GM19397 (cell line): ENCODE results near the gene SLC1A7.

Experiments
- ATAC-seq: cut with Tn5 transposase; IDR thresholded peaks from one replicate; pipeline ENCODE4 v1.9.1; 2021; ENCODE audit warnings: mild to moderate bottlenecking, moderate library complexity; ENCODE audit not compliant: unreplicated experiment

The SLC1A7 gene

DNA sequence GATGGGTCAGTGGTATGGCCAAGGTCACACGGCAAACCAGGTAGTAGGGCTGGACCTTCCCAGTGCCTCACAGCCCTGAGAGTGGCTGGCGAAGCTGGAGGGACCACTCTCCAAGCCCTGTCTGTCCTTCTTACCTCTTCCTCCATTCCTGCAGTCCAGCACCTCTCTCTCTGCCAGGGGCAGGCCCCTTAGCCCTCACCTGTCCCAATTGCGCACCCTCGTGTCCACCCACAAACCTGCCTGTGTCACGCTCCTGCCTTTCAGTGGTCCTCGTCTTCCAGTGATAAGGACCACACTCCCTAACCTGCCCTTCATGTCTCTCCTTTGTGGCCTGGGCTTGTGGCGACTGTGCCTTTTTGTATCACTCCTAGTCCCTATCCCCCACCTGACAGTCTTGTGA, 77.0 kb downstream of the SLC1A7 start:
- ATAC-seq, result no peak

DNA sequence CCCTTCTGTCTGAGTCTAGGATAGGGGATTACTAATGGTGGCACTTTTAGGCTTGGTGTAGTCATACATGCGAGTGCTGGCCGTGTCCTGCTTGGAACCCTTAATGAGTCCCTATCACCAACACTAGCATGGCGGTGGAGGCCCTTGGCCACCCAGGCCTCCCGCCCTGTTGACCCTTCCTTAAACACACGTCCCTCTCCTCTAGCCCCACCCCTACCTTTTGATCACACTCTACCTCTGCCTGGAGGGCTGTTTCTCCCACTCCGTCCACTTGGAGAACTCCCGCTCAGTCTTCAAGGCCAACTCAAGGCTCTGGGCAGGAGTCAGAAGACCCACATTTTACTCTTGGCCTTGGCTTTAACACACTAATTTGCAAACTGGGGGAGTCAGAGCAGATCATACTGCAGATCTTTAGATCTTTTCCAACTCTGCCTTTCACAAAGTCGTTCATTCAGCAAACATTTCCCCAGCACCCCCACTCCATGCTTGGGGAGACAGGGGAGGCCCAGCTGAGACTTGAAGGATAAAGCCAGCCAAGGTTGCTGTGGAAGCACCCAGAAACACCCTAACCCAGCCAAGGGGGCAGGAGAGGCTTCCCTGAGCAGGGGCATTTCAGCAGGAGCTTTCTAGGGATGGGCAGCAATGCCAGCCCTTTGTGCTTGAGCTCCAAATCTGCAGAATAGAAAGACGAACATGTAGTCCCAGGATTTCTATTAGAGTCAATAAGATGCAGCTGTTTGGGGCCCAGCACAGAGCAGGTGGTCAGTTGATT, 78.5 kb downstream of the SLC1A7 start:
- ATAC-seq, result no peak

DNA sequence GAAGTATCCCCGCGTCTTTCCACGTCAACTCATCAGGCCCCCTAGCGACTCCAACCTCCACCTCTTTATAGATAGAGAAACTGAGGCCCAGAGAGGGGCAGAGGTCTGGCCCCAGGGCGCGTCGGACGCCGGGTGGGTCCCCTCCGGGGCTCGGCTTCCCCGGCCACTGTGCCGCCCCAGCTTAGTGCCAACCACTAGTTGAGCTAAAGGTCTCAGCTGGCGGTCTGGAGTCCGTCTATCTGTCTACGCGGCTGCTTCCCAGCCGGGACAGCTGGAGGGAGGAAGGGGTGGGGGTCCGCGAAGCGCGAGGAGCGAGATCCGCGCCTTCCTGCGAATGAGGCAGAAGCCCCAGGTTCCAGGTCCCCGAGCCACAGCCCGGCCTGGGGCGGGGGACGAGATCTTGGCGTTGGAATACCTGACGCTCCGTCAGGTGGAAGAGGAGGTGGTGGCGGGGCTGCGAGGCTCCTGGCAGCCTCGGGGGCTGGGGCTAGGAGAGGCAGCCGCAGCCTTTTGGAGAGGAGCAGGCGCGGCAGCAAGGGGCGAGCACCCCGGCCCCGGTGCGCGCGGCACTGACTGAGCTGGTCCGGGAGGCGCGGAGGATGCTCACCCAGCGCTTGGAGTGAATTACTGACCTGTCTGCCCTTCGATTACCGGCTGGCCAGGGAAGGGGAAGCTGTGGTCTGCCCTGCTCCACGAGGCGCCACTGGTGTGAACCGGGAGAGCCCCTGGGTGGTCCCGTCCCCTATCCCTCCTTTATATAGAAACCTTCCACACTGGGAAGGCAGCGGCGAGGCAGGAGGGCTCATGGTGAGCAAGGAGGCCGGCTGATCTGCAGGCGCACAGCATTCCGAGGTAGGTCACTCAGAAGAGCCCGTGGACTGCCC, 79.5 kb downstream of the SLC1A7 start:
- ATAC-seq, result no peak

DNA sequence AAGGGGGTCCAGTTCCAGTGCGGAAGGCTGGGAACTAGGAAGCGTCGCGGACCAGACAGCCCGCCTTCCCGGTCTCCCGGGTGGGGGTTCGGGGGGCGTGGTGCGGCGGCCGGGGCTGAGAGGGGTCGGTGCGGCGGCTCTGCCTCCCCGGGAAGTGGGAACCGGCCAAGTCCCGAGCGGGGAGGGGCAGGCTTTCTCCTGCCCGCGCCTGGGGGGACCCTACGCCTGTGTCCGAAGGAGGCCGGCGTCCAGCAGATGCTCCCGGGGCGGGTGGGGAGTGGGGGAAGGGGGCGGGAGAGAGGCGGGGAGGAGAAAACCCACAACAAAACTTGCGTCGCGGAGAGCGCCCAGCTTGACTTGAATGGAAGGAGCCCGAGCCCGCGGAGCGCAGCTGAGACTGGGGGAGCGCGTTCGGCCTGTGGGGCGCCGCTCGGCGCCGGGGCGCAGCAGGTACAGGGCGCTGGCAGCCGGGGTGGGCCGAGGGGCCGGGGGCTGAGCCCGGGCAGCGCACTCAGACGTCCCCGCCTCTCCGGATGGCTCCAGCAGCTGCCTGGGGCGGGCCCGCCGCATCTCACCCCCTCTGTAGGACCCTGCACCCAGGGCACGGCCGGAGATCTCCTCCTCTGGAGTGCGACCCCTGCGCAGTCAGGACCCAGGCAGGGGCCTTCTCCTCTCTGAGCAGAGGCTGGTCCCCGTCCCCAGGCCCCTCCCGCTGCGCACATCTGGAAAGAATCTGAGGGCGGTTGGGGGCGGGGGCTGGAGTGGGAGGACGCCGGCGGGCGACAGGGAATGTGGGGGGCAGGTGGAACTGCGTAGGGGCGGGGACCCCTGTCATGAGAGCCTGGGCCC, 80.4 kb downstream of the SLC1A7 start, which contains the start of gene PODN:
Gene PODN (plus strand): TSS at position 355 of the 849 bp plus-strand sequence. CDS start 7,643 bp downstream, outside the sequence.
- no peak for ATAC-seq

DNA sequence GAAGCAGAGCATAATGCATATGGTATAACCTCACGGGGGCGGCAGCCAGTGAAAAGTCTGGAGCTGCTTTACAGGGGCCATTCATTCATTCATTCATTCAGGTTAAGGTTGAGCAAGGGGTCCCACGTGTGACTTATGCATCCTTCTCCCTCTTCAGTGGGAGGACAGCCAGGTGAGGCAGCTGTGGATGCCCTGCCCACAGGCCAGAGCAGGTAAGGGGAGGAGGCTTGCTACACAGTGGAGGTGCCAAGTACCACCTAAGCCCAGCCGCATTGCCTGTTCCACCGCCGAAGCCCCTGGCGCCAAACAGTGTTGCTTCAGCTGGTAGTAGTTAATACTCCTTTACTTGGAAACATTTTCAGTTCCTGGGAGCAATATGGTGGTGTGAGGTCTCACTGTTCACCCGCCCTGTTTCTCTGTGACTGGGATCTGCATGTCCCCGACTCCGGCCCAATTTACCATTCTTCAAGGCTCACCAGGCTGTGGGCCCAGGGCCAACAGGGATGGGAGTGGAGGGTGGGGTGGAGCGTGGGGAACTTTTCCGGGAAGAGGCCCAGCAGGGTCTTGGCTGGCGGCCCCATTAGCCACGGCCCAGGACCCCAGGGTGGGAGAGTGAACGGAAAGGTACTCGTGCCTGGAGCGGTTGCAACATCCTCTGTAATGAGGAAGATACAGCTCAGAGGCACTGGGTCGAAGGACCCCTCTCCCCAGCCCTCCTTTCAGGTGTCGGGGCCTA, 81.1 kb downstream of the SLC1A7 start:
- ATAC-seq, result no peak

DNA sequence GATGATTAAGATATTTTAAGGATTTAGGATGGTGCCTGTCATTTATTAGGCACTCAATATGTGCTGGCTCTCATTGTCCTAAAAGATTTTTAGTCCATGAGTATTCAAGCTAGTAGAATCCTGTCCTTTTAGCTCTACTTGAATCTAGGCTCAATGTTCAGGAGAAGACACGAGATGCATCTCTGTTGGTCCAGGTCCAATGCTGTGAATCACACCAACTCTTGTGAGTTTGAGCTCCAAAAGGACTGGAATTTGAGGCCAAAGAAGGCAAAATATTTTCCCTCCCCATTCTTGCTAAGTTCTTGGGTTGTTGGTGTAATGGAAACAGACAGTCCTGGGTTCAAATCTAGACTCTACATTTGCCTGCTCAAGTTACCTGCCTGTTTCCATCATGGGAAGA, 81.9 kb downstream of the SLC1A7 start:
- ATAC-seq, result no peak

DNA sequence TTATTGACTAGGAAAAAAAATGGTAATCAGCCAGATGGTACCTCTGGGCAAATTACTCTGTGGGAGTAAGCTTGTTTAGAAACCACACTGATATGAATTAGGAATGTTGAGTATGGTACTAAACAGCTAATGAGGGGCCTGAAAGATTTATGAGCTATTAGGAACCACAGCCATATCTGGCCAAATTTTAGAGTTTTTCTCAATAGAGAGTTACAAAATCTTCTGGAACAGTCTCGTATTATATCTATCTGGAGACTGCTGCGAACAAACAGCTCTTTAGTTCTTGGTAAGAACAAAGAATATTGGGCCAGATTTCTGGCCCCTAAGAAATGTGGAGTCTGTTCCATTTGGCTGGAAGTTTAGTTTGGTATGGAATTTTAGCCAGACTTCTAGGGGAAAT, 85.3 kb downstream of the SLC1A7 start:
- ATAC-seq, result no peak

DNA sequence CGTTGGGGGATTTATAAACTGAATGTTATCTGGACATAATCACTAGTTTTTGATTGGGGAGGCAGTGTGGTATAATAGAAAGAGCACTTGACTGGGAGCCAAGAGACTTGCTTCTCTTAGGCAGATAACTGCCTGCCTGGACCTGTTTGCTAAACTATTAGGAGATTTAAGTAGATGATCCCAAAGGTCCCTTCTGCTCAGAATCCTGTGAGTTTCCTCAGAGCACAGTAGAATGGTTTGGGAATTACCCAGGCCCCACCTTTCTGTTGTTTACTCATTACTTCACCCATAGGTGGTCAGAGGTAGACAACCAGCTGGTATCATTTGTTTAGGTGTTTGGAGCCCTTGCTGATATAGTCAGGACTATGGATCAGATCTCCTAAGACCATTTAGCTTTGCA, 90.8 kb downstream of the SLC1A7 start:
- no peak for ATAC-seq

DNA sequence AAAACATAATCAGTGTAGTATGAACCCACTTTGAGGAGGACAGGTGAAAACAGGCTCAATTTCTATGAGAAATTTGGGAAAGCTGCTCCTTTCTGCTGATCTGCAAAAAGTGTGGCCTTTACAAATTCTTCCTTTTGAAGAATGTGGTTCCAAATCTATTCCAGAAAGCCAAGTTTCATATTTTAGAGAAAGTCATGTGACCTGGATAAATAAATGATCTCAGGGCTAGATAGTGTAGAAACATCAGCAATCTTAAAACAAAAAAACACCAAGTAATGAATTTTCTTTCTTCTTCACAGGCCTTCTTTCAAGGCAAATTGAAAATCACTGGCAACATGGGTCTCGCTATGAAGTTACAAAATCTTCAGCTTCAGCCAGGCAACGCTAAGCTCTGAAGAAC, 92.1 kb downstream of the SLC1A7 start:
- no peak for ATAC-seq

DNA sequence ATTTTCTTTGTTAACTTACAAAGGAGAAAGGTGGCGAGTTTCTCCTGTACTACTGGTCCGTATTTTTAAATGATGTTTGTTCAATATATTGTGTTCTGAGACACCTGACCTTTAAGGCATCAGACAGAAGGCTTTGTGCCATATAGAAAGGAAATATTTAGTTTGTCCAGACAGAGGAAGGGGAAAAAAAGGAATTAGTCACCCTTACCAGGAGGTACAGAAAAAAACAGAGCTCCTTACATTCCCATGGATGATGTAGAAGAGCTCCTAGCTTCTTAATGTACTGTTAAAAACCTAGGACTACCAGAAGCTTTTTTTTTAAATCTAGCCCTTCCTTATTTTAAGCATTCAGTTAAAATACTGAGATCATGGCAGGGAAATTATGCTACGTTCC, 92.9 kb downstream of the SLC1A7 start:
- no peak for ATAC-seq

DNA sequence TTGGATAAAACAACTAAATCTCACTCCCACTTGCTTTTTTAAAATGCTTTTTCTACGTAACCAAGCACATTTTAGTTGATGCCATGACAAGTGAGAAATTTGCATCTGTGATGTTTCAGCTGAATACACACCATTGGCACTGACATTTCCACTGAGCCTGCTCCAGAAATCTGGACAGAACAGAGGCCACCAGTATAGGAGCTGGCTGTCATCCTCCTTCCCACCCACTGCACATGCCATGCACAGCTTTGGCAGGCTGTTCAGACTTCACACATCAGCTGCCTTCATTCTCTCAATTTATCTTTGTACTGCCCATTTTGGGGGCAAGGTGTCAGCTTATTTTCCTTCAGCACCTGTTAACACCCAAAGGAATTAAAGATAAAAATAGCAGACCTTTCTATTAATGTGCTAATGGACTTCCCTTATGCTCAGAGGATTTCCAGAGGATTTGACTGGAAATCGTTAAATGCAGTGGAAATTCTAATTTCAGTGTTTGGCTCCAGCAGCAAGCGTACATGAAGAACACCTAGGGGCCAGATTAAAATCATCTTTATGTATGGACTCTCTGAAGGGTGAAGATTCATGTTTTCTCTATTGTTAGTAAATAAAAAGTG, 93.4 kb downstream of the SLC1A7 start:
- no peak for ATAC-seq

DNA sequence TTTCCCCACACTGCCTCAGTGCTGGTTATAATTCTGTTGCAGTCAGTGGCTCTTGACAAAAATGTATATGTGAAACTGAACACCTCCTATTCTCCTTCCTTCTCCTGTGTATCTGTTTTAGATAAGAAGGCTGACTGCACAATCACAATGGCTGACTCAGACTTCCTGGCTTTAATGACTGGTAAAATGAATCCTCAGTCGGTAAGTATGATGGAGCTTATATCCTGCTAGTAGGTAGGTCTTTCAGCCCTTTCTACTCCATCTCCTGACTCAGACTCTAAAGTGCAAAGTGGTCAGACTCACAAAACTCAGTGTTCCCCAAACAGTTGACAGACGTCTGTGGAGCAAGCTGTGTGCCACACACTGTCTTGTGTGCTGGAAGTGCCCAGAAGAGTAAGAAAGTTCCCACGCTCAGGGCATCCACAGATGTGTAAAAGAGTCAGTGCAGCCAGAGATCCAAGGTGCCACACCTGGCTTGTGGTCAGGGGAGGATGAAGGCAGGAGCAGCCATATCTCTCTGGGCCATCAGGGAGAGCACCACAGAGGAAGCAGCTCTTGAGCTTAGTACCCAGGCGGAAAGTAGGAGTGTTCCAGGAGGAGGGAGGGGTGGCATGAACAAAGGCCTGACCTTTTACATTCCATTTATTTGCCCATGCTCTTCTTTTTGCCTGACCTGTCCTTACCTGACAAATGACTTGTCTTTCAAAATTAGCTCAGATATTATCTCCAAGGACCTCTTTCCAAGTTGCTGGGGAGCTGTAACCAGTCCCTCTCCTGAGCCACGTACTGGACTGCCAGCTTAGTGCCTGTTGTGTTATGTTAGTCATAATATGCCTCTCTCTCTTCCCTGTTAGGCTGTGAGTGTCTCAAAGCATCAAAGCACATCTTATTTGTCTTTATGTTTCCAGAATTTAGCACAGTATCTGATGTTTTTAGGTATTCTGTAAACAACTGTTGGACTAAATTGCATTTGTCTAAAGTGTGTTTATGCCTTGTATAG, 94.4 kb downstream of the SLC1A7 start:
- no peak for ATAC-seq

DNA sequence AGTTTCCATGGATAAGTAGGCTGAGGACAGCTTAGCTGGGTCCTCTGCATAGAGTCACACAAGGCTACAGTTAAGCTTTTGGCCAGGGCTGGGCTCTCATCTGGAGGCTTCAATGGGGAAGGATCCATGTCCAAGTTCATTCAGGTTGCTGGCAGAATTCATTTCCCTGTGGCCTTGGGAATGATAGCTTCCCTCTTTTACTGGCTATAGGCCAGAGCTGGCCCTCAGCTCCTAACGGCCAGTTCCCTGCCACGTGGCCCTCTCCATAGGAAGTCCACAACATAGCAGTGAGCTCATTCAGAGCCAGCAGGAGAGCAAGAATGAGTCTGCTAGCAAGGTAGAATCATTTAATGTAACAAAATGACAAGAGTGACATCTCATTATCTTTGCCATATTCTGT, 95.5 kb downstream of the SLC1A7 start:
- ATAC-seq, result no peak

DNA sequence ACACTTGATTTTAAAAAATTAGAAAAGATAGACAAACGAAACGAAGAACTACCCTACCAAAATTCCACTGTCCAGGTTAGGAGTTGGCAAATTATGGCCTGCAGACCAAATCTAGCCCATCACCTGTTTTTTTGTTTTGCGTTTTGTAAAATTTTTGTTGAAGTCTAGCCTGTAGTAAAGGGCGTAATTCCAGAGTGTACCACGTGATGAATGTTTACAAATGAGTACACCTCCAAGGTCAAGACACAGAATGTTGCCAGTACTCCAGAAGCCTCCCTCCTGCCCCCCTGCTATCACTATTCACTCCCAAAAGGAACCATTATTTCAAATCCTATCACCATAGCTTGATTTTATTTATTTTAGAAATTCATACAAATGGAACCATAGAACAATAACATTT, 97.5 kb downstream of the SLC1A7 start:
- ATAC-seq, result no peak

DNA sequence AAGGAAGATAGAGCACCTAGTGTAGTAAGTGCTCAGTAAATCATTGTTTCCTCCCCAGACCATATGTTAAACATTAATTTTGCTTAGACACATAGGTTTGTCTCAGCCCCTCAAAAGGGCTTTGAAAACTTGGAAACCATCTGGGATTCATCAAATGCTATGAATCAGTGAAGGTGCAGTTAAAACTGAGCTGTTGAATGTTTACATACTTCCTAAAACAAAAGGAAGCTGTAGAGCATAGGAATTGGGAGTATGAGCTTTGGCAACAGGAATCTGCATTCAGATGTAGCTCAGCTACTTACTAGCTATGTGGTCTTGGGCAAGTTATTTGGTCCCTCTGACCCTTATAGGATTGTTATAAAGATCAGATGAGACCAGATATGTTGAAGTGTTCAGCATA, 99.2 kb downstream of the SLC1A7 start:
- ATAC-seq, result no peak

DNA sequence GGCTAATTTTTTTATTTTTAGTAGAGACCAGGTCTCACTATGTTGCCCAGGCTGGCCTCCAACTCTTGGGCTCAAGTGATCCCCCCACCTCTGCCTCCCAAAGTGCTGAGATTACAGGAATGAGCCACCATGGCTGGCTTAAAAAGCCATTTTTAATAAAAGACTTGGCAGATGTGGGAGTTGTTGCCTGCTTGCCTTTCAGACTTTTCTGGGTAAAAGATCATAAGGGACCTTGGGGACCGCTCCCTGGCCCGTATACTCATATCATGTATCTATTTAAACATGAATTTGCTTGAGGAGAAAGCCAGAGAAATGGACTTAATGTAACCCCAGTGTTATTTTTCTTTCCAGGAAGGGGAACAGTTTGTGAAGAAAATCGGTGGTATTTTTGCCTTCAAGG, 103.9 kb downstream of the SLC1A7 start:
- ATAC-seq, result no peak
